Stimulated activated CD8-positive, alpha-beta memory T cell treated with anti-CD3 and anti-CD28 coated beads, Interleukin-12 subunit alpha, Interleukin-12 subunit beta, amount 100 ng/mL, for 4 hours (primary cell): ENCODE results near the gene LDLRAD3.

Source experiments
- DNase-seq: peaks from one replicate; pipeline ENCODE4 v3.0.0-alpha.2; 2020; ENCODE audit warnings: low read depth

The LDLRAD3 gene

DNA sequence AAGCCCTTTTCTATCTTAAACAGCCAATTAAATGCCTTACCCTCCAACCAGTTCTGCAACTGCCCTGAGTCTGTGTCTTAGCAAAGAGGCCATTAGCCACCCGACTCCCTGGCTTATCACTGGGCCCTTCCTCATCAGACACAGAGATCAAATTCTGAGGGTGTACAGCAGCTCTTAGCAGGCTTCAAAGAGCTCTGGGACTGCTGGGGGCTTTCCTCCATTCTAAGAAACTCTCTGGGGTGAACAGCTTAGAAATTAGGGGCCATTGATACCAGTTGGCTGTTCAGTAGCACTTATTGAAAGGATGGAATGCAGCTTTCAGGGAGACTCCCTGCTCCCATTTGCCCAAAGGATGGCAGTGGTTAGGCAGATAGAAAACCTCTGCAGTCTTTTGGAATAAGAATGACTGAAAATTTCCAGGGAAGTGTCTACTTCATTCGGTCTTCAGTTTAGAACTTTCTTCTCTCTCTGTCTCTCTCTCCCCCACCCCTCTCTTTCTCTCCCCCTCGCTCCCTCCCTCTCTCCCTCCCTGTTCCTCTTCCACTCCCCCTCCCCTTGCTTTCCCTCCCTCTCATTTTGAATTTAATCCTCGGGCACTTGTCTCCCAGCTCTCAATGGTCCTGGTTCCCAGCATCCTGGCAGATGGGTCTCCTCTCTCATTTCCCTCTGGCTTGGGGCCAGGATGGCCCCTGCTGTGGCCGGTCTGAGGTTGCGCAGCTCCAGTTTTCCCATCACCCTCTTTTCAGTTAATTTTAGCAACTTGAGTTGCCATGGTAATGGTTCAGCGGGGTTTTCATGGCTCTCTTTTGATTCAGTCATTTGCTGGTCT lies 268.9 kb downstream of the LDLRAD3 start:
- DNase-seq: no peak

DNA sequence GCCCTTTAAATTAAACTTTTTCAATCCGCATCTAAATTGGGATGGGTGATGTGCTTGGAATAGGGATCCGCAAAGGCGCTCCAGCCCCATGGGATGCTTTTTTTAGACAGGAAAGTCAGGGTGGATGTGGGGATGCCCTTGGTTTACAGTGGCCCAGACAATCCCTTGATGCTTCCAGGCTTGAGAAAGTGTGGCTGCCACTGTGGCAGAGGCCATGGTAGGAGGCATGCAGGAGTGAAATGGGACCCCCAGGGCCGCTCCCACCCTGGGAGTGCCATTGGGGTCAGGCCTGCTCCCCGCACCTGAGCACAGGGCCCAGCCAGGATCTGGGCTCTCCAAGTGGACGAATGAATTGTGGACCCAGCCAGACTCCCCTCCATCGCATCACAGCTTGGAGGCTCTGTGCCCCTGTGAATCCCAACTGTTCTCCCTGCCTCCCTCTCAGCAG lies 269.6 kb downstream of the LDLRAD3 start:
- DNase-seq: no peak

DNA sequence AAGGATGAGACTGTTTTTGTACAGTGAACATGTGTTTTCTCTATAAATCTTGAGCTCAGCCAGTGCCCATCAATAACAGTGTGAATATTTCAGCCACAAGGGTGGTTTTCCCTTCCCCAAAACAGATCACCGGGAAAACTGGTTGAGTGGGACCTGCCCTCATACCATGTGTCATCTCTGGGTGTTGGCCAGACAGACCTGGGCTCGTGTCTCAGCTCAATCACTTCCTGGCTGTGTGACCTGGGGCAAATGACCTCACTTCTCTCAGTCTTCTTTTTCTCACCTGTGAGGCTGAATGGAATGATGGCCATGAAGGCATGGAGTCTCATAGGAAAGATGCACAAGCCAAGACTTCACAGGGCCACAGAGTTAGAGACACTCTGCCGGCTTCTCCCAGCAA lies 270.6 kb downstream of the LDLRAD3 start:
- DNase-seq: no peak

DNA sequence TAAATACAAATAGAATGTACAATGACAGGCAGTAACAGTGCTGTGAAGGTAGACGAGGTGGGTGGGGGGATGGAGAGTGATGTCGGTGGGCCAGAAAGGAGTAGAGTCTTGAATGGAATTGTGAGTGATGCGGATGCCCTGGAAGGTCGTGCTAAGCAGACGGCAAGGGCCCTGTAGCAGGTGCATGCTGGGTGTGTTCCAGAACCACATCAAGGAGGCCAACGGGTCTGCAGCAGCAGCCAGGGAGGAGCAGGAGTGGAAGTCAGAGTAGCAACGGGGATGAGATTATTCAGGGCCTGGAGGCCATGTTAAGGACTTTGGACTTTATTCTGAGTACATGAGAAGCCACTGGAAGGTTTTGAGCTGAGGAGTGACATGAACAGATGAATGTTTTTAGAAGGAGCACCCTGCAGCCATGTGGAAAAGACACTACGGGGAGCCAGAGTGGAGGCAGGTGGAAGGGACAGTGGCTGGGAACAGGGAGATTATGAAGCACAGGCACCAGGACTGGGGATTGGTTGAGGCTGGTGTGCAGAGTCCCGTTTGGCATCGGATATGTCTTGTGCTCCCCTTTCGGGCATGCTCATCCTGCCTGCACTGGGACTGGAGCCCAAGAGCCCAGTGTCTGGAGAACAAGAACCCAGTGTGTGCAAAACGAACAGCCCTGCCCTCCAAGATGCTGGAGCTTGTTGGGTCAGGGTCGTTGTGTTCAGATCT lies 271.3 kb downstream of the LDLRAD3 start:
- no peak for DNase-seq

DNA sequence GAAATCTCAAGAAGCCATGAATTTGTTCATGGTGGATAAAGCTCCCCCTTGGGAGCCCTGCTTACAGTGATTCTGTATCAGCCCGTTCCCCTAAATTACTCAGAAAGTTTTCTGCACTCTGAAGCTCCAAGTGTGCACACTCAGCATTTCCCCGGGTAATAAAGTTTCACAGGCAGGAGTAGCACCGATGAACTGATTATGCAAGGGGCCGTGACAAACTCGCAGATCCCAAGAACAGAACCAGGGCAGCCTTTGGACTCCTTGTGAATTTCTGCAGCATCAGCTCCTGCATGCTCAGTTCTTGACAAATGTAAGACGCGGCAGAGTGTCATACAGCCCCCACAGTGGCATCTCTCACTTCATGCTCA lies 271.8 kb downstream of the LDLRAD3 start:
- DNase-seq: no peak

DNA sequence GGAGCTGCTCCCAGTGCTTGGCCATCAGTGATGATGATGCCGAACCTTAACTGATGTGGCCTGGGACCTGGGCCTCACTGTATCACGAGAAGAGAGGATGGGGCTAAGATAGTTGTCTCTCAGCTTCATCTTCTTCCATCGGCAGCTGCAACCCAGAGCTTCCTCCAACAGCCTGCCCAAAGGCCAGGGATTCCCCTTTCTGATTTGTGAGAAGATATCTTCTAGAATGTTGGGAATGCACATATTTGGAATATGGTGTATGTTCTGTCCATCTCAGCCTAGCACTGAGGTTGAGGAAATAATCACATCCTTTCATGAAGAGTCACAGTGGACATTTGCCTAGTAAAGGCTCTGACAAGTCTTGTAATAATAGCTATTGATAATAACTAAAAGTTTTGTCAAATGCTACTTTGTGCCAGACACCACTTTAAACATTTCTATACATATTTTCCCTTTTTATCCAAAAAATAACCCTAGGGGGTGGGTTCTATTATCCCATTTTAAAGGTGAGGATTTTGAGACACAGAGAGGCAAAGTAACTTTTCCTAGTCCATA lies 272.3 kb downstream of the LDLRAD3 start:
- DNase-seq: no peak

DNA sequence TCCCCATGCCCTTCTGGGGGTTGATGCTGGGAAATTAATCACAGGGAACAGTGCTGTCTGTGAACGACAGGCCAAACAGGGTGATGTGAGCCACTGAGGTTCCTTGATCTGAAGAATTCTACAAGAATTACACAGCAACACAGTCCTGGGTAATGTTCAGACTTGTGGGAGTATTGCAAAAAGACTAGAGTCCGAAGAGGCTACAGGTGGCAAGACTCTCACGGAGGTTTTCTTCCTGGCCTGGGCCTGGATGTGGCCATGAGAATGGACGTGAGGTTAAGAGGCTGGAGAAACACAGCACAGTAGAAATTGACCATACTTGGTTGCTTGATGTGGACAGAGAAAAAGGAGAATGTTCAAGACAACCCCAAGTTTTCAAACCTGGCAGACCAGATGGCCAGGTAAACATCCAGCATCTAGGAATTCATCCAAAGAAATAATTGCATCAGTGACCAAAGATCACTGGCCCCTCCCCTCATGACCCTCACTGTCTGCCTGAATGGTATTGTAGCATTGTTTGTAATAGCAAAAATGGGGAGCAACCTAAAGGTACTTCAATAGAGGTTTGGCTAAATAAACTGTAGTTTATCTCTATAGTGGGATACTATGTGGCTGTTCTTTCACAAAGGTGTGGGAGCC lies 274.5 kb downstream of the LDLRAD3 start:
- no peak for DNase-seq

DNA sequence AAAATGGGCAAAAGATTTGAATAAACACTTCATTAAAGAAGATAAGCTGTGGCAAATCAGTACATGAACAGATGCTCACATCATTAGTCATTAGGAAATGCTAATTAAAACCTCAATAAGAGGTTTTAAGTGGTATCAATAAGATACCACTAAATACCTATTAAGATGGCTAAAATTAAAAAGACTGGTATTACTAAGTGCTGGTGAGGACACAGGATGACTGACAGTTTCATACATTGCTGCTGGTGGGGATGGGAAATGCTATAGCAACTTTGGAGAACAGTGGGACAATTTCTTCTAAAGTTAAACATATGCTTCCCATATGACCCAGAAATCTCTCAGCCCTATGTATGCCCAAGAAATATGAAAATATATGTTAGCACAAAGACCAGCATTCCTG lies 276.1 kb downstream of the LDLRAD3 start:
- DNase-seq: no peak

DNA sequence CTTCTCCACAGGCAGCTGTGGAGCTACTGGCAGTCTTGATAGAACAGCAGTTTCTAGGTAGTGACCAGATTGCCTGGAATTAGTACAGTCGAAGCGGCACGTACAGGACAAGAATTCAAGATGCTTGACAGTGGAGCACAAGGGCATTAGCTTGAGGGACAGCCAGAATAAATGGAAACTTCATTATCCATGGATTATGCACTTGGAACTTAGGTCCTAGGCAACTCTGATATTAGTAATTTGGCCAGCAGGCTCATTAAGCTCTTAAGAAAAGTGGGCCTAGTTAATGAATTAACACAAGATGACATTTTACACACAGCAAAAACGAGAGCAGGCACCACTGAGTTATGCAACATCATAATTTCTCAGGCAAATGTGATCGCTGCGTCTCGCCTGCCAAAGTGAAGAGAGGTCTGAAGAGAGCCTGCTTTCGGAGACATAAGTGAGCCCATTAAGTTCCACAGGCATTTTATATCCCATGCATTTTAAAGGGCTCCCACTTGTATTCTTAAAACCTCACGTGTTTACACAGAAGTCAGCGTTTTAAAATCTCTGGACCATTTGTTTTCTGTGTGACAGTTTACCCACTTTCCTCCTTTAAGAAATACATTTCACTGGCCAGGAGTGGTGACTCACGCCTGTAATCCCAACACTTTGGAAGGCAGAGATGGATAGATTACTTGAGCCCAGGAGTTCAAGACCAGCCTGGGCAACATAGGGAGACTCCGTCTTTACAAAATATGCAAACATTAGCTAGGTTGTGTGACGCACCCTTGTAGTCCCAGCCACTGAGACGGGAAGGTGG lies 279.2 kb downstream of the LDLRAD3 start:
- DNase-seq: no peak

DNA sequence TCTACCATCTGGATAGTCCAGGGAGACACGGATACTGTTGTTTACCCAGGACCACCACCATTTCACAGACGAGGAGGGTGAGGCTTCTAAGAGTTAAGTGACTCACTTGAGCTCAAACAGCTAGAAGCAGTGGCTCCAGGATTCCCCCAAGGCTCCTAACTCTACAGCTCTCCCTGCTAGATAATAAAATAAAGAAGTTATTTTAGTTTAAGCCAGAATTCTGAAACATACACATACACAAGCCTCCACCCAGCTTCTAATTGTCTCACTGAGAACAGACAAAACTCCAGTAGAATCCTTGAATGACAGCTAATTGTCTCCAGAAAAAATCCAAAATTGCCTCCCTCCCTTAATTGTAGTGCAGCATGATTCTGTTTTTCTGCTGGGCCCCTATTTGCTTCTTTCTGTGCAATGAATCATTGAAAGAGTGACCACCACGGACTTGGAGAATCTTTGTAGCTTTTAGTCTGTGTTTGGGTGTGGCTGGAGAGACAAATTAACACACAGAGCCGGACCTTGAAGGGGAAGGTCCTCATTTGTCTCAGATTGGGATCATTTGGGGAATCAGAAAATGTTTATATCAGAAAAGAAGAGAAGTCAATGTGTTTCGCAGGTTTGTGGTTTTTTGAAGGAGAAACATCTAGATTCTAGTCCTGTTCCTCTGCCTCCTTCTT lies 280.5 kb downstream of the LDLRAD3 start:
- no peak for DNase-seq

DNA sequence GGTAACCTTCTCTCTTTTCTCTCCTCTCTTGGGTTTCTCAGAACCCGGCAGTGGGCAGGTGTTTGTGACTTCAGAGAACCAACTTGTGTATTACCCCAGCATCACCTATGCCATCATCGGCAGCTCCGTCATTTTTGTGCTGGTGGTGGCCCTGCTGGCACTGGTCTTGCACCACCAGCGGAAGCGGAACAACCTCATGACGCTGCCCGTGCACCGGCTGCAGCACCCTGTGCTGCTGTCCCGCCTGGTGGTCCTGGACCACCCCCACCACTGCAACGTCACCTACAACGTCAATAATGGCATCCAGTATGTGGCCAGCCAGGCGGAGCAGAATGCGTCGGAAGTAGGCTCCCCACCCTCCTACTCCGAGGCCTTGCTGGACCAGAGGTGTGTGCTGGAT lies 283.2 kb downstream of the LDLRAD3 start:
- DNase-seq: no peak

DNA sequence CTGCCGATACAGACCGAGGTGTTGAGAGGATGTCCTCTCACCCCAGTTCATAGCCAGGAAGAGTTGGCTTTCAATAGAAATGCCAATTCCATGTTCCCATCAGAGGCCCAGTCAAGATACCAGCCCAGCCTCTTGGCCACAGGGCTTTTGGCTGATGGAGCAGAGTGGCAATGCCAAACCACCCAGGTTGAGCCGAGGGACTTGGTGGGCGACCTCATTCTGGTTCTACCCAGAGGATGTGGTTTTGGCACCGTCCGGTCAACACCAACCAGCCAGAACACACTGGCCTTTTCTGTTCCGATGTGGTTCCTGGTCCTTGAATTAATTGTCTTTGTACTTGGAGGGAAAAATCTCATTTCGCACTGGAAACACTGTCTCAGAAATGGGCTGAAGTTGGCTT lies 284.8 kb downstream of the LDLRAD3 start:
- DNase-seq: no peak

DNA sequence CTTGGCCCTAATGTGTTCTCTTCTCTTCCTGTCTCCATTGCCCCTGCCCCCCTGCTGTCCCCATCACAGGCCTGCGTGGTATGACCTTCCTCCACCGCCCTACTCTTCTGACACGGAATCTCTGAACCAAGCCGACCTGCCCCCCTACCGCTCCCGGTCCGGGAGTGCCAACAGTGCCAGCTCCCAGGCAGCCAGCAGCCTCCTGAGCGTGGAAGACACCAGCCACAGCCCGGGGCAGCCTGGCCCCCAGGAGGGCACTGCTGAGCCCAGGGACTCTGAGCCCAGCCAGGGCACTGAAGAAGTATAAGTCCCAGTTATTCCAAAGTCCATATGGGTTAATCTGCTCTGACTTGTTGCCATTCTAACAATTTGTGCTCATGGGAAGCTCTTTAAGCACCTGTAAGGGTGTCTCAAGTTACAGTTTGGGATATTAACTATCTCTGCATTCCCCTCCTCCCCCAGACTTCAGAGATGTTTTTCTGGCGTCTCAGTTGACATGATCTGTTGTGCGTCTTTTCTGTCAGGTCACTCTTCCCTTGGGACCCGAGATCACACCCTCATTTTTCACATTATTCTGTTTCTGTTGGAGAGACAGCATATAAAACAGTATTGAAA lies 285.3 kb downstream of the LDLRAD3 start:
- DNase-seq: no peak

DNA sequence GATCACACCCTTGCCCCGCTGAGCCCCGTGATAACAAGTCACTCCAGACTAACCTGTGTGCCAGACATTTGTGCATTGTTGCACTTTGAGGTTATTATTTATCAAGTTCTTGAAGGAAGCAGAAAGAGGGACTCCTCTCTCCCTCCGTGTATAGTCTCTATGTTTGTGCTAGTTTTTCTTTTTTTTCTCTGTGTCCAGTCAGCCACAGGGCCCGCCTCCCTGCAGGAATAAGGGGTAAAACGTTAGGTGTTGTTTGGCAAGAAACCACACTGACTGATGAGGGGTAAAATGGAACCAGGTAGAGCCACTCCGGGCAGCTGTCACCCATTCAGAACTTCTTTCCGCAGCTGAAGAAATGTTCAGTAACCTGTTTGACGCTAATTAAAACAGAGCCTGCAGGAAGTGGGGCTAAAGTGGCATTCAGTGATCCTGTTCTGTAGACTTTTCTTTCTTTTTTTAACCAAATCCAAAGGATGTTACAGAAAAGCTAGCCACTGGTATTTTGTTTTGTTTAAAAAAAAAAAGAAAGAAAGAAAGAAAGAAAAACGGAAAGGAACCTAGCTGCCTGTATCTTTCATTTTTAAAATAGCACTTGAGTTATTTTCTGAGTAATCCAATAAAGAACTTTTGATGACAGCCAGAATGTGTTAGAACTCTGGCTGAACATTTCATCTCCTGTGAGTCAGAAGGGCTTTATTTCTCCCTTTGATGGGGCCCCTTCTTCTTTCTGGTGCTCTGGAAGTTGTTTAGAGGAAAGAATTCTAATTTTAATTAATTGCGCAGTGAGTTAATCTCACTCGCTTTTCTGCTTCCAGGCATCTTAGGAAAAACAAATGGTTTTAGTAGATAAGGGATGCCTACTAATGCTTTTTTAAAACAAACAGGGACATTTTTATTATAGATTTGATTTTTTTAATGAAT lies 287.2 kb downstream of the LDLRAD3 start:
- no peak for DNase-seq

DNA sequence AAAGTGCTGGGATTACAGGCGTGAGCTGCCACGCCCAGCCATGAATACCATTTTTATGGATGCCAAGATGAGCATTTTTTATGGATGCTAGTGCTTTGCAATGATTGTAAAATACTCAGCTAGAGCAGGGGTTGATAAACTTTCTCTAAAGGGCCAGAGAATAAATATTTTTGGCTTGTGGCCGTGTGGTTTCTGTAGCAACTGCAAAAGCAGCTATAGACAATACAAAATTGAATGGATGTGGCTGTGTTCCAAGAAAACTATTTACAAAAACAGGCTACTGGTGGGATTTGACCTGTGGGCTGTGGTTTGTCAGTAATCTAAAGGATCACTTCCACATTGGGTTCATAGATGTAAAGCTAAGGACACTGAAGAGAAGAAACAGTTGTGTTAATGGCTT lies 289.3 kb downstream of the LDLRAD3 start:
- no peak for DNase-seq

DNA sequence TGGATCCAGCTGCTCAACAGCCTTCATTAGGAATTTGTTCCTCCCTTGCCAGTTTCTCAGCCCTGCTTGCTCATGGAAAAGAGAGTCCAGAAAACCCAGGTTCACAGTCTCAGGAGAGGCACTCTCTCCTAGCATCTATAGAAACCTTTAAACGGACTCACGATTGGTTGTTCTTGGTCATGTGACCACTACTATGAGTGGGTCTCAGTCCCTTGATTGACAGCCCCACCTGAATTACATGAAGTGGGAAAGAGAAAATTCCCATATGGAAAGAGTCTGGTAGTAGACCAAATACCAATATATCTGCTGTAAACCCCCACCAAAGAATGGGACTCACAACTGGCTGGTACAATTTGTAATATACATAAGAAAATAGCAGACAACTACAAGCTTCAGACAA lies 291.0 kb downstream of the LDLRAD3 start:
- DNase-seq: no peak

DNA sequence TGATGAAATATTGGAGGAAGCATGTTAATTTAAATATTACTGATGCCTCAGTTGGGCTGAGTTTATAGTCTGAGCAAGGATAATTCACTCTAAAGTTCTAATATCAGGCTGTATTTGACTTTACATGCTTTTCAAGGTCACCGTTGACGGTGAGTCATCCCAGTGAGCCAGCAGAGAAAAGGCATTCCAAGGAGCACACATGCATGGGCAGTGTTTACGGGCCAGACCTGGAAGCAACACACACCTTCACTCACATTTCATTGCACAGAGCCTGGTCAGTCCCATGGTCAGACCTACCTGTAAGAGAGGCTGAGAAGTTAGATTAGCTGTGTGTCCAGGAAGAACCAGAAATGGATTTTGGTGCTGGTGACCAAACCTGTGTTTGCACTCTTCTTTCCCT lies 291.9 kb downstream of the LDLRAD3 start:
- no peak for DNase-seq

DNA sequence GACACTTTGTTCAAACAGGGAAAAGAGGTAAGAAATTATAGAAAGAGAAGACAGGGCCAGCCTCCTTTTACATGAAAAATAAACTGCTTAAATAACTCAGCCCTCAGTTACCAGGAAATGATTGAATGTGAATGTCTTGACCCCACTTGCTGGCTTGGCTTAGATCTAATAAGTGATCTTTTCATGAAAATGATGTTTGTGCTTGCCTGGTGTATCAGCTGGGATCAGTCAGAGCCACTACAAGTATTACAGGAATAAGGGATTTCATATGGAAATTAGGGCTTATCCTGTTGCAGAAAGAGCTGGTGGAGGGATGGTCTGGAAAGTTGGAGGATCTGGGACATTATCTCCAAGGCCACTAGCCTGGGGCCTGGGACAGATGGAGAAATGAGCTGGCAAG lies 293.5 kb downstream of the LDLRAD3 start:
- DNase-seq: no peak

DNA sequence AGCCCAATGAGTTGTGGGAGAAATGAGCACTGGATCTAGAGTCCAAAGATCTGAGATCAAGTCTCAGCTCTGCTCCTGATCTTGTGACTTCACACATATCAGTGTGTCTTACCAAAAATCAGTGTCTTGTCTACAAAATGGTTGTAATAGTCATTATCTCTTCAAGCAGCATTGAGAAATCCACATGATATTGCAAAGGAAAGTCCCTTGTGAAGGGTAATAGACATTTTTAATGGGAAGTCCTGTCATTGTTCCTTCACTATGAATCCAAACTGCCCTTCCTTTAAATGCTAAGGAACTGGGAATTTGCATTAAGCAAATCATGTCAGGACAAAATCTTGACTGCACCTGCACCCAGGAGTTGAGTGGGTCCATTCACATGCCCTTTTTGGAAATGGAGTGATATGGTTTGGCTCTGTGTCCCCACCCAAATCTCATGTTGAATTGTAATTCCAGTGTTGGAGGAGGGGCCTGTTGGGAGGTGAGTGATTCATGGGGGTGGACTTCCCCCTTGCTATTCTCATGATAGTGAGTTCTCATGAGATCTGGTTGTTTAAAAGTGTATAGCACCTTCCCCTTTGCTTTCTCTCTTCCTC lies 294.3 kb downstream of the LDLRAD3 start:
- no peak for DNase-seq
